Body of pancreas (tissue), 4 donors: ENCODE results near the gene WDR93. TPM values are rescaled to one million over a fixed set of nuclear protein-coding genes. Genes with fewer than 3 reads are reported as not detected.

Experiments used
- ATAC-seq: fragments of 150-250 bp; one replicate; pipeline ENCODE4 v1.9.1; 2016
- DNase-seq, 4 donors: peaks; one replicate each; pipeline ENCODE4 v3.0.0-alpha.2; 2019
- H3K27ac ChIP-seq, 4 donors: fragments of 200-600 bp; sonication (generic); 1 replicate in 3 of 4; 2 replicates in 1 of 4; pipeline versions ENCODE4 v1.5.1 to v1.6.1; 2016 to 2019; ENCODE audit warnings: mild to moderate bottlenecking in 1 of 4, mixed read lengths in 1 of 4, moderate library complexity in 1 of 4
- H3K27me3 ChIP-seq, 2 donors: fragments of 200-600 bp; sonication (generic); one replicate each; pipeline ENCODE4 v1.6.0; 2016; ENCODE audit warnings: mild to moderate bottlenecking in 1 of 2
- H3K36me3 ChIP-seq, 2 donors: fragments of 200-600 bp; sonication (generic); replicated peaks in 1 of 2; 2 replicates each; pipeline ENCODE4 v1.5.1; 2016; ENCODE audit warnings: low read depth in 2 of 2; ENCODE audit not compliant: insufficient read depth in 1 of 2
- H3K4me1 ChIP-seq: fragments of 200-600 bp; sonication (generic); one replicate; pipeline ENCODE4 v1.6.0; 2016
- H3K4me3 ChIP-seq, 2 donors: fragments of 200-600 bp; sonication (generic); 1 replicate in 1 of 2; 2 replicates in 1 of 2; pipeline ENCODE4 v1.5.1; 2016 to 2019
- H3K9me3 ChIP-seq, 3 donors: fragments of 200-600 bp; sonication (generic); 1 replicate in 2 of 3; 2 replicates in 1 of 3; pipeline ENCODE4 v1.5.1; 2016
- POLR2A ChIP-seq, 3 donors: fragments of 450-650 bp; IDR thresholded peaks; one replicate each; pipeline ENCODE4 v1.6.1; 2016; ENCODE audit warnings: antibody characterized with exemption in 3 of 3, mild to moderate bottlenecking in 2 of 3
- WGBS, 2 donors: methylation state at CpG; one replicate each; pipeline ENCODE4 v1.1.5; 2017; 5-methylcytosine and 5-hydroxymethylcytosine counted together
- intact Hi-C: fragments of 100-400 bp; cut with DNase I; formaldehyde crosslinking; loops from one replicate; pipeline ENCODE4 v1.15.1; 2023
- total RNA-seq, 2 donors: library from RNA; depleted of rRNA; stranded (reverse); fragments of >200 nt; gene quantifications; one replicate each; pipeline ENCODE4 v1.1.0, GENCODE V29; 2016
- TF ChIP-seq, protein P1 (sequence below), 7 experiments: fragments of 450-650 bp in 4 of 7; fragments of 200-600 bp in 3 of 7; sonication (generic) in 3 of 7; IDR thresholded peaks; one replicate each; pipeline ENCODE4 v1.5.1; 2016 to 2019; ENCODE audit warnings: antibody characterized with exemption in 7 of 7

WDR93 gene
- total RNA-seq, result under 1 TPM in 1 of 2 donors, not detected in 1; 0.66 TPM

GRCh38 chr15:89690276-89691218, at the start of gene WDR93, which contains the start of gene PEX11A:
WDR93 (plus strand) TSS chr15:89690811; CDS start chr15:89701747, 10,936 bp downstream.
PEX11A (minus strand) TSS chr15:89690754; CDS start chr15:89690632, 122 bp downstream.
- H3K4me1 ChIP-seq, result peaks cover 25% of the 10 kb centered on the region
- H3K4me3 ChIP-seq, result peak within 1 kb of the TSS; percentile 5 to 54
- H3K27me3 ChIP-seq, result no peaks in the 10 kb centered on the region
- ATAC-seq, result peak; percentile 96
- H3K9me3 ChIP-seq, result no peaks in the 10 kb centered on the region
- H3K36me3 ChIP-seq, result no peaks in the 10 kb centered on the region
- peak; percentile 39 to 76 (median 75) for TF ChIP-seq POLR2A (IDR thresholded peaks at IDR 0.05)
- TF ChIP-seq, protein P1, sequence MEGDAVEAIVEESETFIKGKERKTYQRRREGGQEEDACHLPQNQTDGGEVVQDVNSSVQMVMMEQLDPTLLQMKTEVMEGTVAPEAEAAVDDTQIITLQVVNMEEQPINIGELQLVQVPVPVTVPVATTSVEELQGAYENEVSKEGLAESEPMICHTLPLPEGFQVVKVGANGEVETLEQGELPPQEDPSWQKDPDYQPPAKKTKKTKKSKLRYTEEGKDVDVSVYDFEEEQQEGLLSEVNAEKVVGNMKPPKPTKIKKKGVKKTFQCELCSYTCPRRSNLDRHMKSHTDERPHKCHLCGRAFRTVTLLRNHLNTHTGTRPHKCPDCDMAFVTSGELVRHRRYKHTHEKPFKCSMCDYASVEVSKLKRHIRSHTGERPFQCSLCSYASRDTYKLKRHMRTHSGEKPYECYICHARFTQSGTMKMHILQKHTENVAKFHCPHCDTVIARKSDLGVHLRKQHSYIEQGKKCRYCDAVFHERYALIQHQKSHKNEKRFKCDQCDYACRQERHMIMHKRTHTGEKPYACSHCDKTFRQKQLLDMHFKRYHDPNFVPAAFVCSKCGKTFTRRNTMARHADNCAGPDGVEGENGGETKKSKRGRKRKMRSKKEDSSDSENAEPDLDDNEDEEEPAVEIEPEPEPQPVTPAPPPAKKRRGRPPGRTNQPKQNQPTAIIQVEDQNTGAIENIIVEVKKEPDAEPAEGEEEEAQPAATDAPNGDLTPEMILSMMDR (IDR thresholded peaks at IDR 0.05), result no peak
- H3K27ac ChIP-seq, result peak within 1 kb of the TSS; percentile 60 to 76 (median 70)
- 1 to 4% methylated on average over 23 to 58 of the region's 60 CpGs for WGBS, 2 donors
- intact Hi-C loops, result loop anchor here (10.0 kb wide), 1 partner anchor 46 kb away; no protein-coding TSS in a partner anchor
- peak; percentile 89 to 96 (median 92) for DNase-seq

DNA sequence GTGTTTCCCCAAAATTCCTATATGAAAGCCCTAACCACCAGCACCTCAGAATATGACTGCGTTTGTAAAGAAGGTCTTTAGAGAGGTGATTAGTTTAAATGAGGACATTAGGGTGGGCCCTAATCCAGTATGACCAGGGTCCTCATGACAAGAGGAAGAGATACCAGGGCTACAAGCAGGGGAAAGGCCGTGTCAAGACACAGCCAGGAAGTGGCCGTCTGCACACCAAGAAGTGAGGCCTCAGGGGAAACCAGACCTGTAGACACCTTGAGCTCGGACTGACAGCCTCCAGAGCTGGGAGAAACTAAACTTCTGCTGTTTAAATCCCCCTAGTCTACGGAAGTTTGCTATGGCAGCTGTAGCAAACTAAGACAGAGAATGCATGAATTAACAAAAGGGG, 49.6 kb upstream of the WDR93 start:
- no peak for TF ChIP-seq POLR2A (IDR thresholded peaks at IDR 0.05)
- TF ChIP-seq, protein P1 (IDR thresholded peaks at IDR 0.05), result no peak
- Histone ChIP-seq H3K4me3 (no peak overlapping the region), H3K36me3 (no peaks in the 10 kb centered on the region), H3K27ac (no peak overlapping the region), H3K9me3 (no peaks in the 10 kb centered on the region), H3K27me3 (no peaks in the 10 kb centered on the region), H3K4me1 (no peaks in the 10 kb centered on the region)
- DNase-seq, result no peak
- intact Hi-C loops, result loop anchor here (10.0 kb wide), 1 partner anchor 54 kb away; the partner anchor contains the start of genes PEX11A and WDR93
- WGBS, 2 donors, result 82 to 86% methylated on average over 5 of the region's 5 CpGs
- no peak for ATAC-seq

- ATAC-seq (no peak), DNase-seq (no peak)
- Histone ChIP-seq H3K27ac (no peak overlapping the region), H3K36me3 (no peaks in the 10 kb centered on the region), H3K4me1 (peaks cover 4% of the 10 kb centered on the region), H3K9me3 (no peaks in the 10 kb centered on the region), H3K4me3 (no peak overlapping the region), H3K27me3 (no peaks in the 10 kb centered on the region)
- WGBS, 2 donors, result 83 to 90% methylated on average over 15 to 16 of the region's 16 CpGs
- TF ChIP-seq POLR2A (IDR thresholded peaks at IDR 0.05), result no peak
- TF ChIP-seq, protein P1 (IDR thresholded peaks at IDR 0.05), result no peak
- intact Hi-C loops, result loop anchor here (10.0 kb wide), 1 partner anchor 53 kb away; the partner anchor contains the start of genes PEX11A and WDR93
Observed at GRCh38 chr15:89642106-89642505, 48.5 kb upstream of the WDR93 start.

GRCh38 chr15:89645680-89646079, 44.9 kb upstream of the WDR93 start:
- ATAC-seq, result no peak
- WGBS, 2 donors, result 90 to 93% methylated on average over 6 of the region's 8 CpGs
- no peak overlapping the region for H3K4me3 ChIP-seq
- H3K9me3 ChIP-seq, result no peaks in the 10 kb centered on the region
- no peak overlapping the region for H3K27ac ChIP-seq
- no peaks in the 10 kb centered on the region for H3K36me3 ChIP-seq
- intact Hi-C loops, result loop anchor here (5.0 to 10.0 kb wide), 2 partner anchors 49 to 102 kb away; partner anchors contain the start of genes PEX11A and WDR93
- H3K27me3 ChIP-seq, result no peaks in the 10 kb centered on the region
- DNase-seq, result no peak
- H3K4me1 ChIP-seq, result peaks cover 10% of the 10 kb centered on the region
- TF ChIP-seq, protein P1 (IDR thresholded peaks at IDR 0.05), result no peak
- no peak for TF ChIP-seq POLR2A (IDR thresholded peaks at IDR 0.05)
